NCI-H460 (cell line): ENCODE measurements around the gene SEC31A. TPM values are rescaled to one million over a fixed set of nuclear protein-coding genes. Genes with fewer than 3 reads are reported as not detected.
"Not testable (repeated sequence)": the region's sequence is repeated elsewhere in the genome, so short reads cannot be mapped to it uniquely, and the experiment has no call there.

Experiments
- DNase-seq: peaks from one replicate; pipeline ENCODE4 v3.0.0-alpha.2; 2016; ENCODE audit warnings: low read depth; ENCODE audit errors: extremely low read depth
- total RNA-seq: library from RNA; depleted of rRNA; stranded (reverse); fragments of >200 nt; shearing (Covaris generic); gene quantifications from 2 replicates; pipeline ENCODE4 v1.2.3, GENCODE V29; 2014

Gene SEC31A
- total RNA-seq, 1 experiment from 2014 or later, result 104 TPM

DNA sequence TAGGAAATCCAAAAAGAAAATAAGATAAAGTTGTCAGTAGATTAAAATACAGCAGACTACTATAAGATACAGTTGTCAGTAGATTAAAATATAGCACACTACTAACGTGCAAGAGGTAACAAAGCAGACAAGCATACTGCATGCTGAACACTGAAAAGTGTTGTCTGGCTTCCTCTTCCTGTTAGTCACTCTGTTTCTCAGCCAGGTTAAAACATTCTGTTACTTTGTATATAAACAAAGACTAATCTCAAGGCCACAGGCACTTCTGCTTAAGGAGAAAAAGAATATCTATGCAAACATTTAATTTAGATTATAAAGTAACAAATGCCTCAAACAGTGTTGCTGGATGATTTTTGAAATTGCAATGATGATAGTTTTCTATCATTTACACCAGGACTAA is 51.3 kb downstream of the SEC31A start:
- DNase-seq, result no peak

DNA sequence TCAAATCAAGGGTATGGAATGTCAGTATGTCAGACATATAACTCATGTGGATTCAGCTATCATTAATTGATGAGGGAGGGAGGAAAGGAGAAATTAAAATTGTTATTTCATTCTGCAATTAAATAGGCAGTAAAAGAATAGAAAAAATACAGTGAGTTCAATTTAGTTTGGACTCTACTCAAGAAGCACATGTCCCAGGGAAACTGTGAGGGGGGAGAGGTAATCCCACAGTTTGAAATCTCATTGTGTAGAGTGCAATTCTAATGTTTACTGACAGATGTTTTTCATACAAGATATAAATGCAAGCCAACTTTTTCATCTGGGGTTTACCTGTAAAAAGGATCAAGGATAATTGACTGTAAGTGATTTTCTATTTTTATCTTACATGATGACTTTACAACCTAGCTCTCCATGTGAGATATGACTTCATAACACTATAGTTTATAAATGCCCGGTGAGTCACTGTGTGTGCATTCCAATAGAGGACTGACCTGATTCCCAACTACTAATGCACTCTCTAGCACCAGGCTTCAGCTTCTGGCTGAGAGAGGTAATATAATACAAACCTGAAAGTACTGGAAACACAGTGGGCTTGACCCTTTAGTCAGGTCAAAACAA is 57.1 kb downstream of the SEC31A start:
- DNase-seq, result no peak

DNA sequence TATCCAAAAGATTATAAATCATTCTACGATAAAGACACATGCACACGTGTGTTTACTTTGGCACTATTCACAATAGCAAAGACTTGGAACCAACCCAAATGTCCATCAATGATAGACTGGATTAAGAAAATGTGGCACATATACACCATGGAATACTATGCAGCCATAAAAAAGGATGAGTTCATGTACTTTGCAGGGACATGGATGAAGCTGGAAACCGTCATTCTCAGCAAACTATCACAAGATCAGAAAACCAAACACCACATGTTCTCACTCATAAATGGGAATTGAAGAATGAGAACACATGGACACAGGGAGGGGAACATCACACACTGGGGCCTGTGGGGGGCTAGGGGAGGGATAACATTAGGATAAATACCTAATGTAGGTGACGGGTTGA is 57.9 kb downstream of the SEC31A start:
- not testable (repeated sequence) for DNase-seq

DNA sequence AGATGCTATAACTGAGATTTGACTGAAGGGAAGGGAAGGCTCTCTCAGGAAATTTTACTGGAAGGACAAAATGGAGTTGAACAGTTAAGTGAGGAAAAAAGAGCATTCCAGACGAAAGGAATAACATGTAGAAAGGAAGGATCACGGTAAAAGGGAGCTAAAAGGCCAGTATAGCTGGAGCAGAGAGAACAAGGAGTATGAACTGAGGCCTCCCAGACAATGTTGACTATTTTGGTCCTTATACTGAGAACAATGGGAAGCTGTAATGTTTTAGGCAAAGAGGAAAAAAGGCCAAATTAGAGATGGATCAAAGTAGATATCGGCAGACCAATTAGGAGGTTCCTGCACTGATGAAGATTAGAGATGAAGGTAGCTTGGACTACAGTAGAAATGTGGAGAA is 65.5 kb downstream of the SEC31A start:
- no peak for DNase-seq

DNA sequence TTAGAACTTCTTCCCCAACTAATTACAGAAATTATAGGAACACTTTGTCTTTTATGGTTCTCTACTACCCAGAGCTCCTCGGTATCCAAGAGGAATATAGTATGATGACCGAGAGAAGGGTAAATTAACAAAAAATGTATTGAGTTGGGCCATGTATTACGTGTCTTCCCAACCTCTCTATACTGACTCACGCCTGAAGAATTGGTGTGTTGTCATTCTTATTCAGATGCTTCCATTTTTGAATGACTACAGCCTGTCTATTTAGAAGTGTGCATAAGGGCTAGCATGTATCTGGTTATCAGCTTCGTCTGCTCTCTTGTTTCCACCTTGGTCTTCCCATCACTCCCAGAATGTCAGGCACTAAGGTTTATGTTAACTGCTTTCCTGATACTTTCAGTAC is 67.9 kb downstream of the SEC31A start:
- DNase-seq, result no peak

DNA sequence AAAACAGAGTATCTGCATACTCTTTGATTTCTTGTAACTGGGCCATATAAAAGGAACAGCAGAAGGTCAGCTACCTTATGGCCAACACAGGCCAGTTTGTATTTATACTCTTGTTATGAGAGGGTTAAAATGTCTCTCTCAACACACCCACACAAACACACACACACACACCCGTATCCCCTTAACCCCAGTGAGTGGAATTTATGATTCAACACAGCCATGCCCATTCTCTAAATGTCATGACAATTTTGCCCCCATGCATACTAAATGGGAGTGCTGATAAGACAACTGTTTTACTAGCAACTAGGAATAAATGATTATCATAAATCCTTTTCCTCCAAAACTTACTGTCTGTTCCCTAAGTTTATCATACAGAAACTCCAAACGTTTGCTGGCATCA is 70.3 kb downstream of the SEC31A start:
- no peak for DNase-seq

DNA sequence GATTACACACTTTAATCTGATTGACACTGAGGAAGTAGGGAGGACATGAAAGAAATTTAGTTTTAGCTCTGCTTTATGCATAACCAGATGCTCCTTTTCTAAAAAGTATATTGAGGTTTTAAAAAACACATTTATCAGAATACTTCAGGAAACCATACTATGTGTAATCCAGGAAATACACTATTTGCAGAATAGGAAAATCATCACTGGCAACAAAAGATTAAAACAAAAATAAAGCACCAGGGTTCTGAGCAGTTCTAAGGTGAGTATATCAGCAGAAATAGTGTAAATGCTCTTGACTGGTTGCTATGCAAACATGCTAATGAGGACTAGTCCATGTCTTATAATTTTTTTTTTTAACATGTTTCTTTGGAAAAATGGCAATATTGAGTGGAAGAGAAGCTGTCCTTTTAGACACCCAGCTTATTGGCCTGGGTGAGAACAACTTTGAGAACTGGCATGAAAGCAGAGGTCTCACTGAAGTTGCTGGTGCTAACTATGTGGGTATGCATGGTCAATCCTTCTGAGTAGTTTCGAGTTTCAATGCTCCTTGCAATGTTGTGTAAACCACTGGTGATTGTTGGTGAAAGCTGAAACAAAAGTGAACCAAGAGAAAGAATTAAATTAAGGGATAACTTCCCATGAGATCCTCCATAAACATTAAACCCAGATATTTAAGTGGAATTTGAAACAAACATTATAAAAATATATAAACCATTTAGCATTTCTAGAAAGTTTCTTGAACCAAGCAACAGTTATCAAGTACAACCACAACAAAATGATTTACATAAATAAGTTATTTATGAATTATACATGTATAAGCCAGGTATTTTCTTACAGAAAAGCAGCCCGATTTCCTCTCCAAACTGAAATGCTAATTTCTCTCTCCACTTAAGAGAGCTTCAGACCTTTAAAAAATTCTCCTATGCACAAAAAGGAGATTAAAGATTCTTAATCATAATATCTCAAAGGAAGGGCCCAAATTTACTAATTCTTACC is 72.0 kb downstream of the SEC31A start:
- no peak for DNase-seq

DNA sequence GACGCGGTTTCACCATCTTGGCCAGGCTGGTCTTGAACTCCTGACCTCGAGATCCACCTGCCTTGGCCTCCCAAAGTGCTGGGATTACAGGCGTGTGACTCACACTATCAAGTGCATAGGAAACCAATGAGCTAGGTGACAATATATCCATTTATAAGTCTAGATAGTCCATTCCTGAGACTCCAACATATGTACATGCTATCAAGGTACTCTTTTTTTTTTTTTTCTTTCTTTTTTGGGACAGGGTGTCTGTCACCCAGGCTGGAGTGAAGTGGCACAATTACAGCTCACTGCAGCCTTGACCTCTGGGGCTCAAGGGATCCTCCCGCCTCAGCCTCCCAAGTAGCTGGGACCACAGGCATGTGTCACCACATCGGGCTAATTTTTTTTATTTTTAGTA is 74.1 kb downstream of the SEC31A start:
- not testable (repeated sequence) for DNase-seq

DNA sequence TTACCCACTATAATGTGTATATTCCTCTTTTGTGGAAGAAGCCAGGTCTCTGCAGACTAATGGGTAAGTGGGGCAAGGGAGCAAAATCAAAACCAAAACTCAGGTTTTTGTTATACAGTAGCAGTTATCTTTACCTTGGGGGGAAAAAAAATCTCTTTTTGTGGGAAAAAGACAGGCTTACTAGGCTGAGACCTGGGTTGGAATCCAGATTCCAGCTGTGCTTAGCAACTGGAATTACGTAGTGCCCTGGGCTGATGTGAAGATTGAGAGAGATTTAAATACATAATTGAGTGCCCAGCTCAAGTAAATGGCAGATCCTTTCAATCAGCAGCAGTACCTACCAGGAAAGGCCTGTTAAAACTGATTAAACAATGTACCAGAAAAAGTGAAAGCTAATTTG is 76.9 kb downstream of the SEC31A start:
- DNase-seq, result no peak

DNA sequence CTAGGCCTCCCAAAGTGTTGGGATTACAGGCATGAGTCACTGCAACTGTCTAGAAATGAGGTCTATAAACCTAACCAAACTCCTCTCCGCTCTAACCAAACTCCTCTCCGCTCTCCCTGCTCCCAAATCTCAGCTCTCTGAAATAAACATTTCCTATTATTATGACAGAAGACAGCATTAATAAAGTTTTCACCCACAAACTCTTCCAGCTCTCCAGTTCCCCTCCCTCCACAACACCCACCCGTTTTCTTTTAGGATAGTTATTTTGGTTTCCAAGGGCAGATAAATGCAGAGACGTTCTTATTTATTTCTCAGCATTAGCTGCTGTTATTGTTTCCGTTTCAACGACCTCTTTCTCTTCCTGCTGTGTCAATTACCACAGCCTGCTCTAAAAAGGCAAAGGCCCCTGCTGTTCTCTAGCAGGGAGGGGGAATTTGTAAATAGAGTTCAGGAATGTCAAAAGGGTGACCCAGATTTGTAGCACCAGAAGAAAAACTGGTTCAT is 79.1 kb downstream of the SEC31A start:
- DNase-seq, result no peak

DNA sequence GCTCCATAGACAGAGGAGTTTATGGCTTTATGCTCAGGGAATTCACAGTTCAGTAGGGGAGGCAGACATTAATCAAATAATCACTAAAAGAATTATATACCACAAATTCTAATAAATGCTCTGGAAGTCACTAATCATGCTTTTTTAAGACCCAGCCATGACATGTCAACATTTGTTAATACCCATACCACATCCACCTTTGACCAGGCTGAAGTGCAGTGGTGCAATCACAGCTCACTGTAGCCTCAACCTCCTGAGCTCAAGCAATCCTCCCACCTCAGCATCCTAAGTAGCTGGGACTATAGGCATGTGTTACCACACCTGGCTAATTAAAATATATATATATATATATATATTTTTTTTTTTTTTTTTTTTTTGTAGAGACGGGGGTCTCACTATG is 79.6 kb downstream of the SEC31A start:
- DNase-seq, result no peak

DNA sequence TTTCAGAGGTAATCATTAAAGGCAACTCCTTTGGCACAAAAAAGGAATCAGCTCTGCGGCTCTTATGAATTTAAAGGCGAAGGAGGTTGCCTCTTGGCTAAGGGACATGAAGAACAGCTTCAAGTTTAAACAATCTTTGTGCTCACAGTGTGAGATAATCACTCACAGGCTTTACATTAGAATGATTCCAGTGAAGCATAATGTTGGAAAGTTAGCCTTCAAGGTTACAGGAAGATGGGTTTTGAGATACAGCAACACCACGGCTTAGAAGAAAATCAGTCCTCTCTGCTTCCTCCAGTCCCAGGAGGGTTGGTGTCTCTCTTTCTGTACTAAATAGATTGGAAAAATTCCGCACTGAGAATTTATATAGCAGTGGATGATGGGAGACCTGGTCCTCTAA is 80.8 kb downstream of the SEC31A start:
- no peak for DNase-seq

DNA sequence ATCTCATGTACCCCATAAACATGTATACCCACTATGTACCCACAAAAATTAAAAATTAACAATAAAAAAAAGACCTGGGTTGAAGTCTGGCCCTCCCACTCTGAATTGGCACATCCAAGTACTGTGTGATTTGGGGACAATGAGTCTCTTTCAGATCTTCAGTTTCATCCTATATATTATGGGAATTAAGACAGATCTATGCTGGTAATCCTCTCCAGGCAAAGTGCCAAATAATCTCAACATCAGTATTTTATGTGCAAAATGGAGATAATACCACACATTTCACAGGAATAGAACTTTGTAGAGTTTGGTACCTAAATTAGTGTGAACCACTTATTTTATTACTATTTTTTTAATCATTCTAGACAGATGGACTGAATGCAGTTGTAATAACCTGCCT is 81.3 kb downstream of the SEC31A start:
- DNase-seq, result no peak

DNA sequence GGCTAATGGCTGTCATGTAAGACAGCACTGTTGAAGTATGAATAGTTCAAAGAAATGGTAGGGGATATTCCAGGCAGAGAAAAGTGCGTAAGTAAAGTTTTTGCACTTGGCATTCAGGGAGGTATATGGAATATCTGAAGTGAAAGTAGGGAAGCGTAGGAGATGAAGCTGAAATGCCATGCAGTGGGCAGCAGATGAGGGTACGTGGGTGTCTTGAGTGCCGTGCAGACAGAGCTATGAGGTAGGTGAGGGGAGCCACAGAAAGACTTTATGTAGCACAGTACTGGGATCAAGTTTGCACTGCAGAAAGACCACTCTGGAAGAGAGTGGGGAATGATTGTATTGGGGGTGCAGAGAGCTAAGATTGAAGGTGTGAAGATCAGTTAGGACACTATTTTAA is 87.2 kb downstream of the SEC31A start:
- DNase-seq, result no peak

DNA sequence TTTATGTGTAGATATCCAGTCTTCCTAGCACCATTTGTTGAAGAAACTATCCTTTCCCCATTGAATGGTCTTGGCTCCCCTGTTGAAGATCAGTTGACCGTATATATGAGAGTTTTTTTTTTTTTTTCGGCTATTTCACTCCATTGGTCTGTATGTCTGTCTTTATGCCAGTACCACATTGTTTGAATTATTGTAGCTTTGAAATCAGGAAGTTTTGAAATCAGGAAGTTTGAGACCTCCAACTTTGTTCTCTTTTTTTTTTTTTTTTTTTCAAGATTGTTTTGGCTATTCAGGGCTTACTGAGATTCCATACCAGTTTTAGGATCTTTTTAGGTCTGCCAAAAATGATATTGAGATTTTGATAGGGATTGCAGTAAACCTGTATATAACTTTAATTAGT is 88.0 kb downstream of the SEC31A start:
- DNase-seq, result no peak

DNA sequence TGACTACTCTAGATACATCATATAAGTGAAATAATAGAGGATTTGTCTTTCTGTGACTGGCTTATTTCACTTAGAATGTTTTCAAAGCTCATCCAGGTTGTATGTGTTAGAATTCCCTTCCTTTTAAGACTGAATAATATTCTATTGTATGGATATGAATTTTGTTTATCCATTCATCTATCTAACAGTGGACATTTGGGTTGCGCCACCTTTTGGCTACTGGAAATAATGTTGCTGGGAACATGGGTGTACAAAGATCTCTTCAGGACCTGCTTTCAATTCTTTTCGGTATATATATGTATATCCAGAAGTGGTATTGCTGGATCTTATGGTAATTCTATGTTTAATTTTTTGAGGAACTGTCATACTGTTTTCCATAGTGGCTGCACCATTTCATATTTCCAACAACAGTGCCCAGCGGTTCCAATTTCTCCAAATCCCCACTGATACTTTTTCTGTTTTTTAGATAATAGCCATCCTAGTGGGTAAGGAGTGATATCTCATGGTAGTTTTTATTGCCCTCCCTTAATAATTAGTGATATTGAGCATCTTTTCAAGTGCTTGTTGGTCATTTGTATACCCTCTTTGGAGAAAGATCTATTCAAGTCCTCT is 88.9 kb downstream of the SEC31A start:
- DNase-seq, result peak; percentile 17

DNA sequence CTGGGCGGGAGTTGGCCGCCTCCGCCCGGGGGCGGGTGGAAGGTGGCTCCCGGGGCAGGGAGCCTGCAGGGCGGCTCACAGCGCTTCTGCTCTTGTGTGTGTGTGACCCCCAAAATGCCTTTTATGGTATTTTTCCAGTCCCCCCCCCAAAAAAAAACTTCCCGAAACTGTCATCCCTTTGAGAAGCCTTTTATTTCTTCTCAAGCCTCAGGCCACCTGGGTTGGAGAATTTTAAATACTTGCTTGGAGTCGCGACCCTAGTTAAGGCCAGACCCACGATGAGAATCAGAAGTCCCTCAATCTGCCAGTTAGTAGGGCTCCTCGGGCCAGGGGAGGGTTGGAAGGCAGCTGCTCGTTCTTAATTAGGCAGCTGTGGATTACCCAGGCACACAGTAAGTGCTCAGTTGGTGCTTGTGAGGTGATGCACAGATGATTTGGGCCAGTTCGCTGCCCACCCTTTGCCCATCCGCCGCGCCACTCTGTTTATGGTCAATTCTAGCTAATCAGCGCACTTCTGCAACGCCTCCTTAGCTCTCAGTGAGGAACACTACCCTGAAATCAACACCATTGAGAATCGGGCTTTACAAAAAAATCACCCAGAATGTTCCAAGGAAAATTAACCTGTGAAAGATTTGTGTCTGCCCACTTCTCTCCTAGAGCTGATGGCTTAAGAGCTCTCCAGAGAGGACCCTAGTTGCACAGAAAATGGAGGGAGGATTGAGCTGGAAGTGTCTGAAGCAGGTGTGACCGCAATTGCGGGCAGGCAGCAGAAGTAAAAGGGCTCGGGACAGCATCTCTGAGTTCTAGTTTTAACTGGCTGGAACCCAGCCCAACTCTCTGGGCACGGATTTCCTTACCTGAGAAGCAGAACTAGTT is 91.7 kb downstream of the SEC31A start:
- DNase-seq, result no peak

DNA sequence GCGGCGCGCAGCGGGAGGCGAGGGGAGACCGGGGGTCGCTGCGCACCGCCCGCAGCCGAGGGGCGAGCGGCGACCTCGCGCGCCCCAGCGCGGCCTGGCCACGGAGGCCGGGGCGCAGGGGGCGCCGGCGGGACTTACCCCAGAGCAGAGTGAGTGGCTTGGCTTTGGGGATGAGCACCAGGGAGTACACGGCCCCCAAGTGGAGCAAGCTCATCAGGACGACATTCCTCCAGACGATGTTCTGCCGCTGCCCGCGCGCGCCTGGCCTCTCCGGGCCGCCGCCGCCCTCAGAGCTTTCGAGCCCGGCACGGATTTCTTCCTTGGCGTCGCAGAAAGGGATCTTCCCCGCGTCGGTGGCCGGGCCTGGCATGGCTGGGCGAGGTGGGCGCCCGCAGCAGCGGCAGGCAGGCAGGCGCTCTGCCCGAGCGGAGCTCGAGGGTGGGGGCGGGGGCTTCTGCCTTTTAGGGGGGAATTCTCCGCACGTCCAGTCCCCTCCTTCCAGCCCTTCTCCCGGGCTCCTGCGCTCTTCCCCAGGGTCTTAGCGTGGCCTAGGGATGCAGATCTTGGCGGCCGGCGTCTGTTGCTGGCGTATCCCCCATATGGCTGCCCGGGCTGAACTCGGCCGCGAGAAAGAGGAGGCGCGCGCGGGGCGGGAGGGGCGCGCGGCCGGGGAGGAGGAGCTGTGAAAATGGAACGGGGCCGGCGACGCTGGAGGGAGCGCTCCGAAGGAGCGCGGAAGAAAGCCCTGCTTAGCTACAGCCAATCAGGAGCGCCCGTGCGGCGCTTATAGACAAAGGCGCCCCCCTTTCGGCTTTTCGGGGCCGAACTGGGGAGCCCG is 92.6 kb downstream of the SEC31A start, which contains the start of gene SCD5:
Gene SCD5 (minus strand): TSS at position 629 of the 838 bp plus-strand sequence. CDS start 259 bp downstream, at position 370.
- peak; percentile 33 for DNase-seq

DNA sequence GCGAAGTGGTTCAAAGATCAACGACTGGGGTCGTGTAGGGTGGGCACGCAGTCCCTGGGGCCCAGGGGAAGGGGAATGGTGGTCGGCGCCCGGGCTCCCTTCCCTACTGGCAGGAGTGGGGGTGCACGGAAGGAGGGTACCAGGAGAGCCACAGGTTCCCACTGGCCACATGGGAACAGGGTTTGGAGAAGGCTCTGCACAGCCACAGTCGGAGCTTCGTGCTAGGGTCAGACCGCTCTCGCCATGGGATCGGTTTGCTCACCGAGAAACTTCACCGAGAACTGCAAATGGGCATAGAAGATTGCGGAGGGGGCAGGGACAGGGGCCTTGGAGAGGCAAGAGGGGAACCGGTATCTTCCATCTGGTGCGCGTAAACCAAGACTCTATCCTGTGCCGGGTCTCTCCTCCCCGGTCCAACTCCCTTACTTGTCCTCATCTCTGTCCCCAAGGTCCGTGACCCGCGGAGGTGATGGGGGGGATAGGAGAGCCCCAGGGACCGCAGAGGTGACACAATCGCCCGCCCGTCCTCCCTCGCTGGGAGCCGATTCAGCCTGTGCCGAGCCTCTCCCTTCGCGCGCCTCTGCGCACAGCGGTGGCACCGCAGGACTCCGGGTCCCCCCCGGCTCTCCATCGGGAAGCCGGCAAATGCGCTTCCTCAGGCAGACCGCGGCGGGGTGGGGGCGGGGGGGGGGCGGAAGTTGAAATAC is 93.4 kb downstream of the SEC31A start:
- DNase-seq, result no peak
